ENCODE data around the gene KCNA3. TPM values are rescaled to one million over a fixed set of nuclear protein-coding genes. Genes with fewer than 3 reads are reported as not detected.

KCNA3 gene
- total and polyA plus RNA-seq, 10 donors: 0.30 to 45.8 (median 25.2) TPM

DNA sequence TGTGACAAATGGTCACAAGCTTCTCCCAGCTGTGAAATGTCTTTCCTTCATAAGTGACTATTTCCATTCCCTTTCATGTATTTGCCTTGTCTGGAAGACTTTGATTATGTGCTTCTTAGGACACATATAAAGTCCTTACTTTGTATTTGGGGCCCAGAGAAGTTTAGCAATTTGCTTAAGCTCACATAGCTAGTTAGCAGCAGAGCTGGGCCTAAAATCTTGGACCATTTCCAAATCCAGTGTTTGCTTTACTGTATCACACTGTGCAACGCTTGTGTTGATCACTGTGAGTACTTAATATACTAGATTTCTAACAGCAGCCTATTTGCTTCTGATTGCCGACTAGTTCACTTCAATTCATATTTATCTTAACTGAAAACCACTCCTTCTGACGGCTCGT lies 2.2 kb upstream of the KCNA3 start:
- intact Hi-C loops (cut with DNase I; ENCODE audit: low total_unique reads): loop anchor here (10.0 kb wide), 1 partner anchor 52 kb away; no protein-coding TSS in a partner anchor
- H3K36me3 ChIP-seq: no peaks in the 10 kb centered on the region
- 86 to 92% (median 91%) methylated on average over 4 of the region's 4 CpGs for WGBS, 5 donors
- H3K9me3 ChIP-seq: no peaks in the 10 kb centered on the region
- H3K27ac ChIP-seq: no peak overlapping the region
- H3K27me3 ChIP-seq (replicated peaks in 1 of 7): peaks cover 0 to 40% (median 29%) of the 10 kb centered on the region in 7 donors
- TF ChIP-seq POLR2A (IDR thresholded peaks at IDR 0.05) (no peak), POLR2AphosphoS5 (IDR thresholded peaks at IDR 0.05) (no peak), CTCF (IDR thresholded peaks at IDR 0.05 in 8 of 11, conservative IDR thresholded peaks at IDR 0.05 in 3 of 11) (no peak)
- no peak for DNase-seq
- no peak overlapping the region for H3K4me3 ChIP-seq
- peaks cover 4 to 46% (median 35%) of the 10 kb centered on the region in 6 donors for H3K4me1 ChIP-seq

GRCh38 chr1:110675060-110675791 lies 486 bp upstream of the KCNA3 start:
- Histone ChIP-seq H3K4me3 (peak overlapping the region; percentile 48 to 82 (median 60)), H3K27ac (peak overlapping the region; percentile 70 to 95 (median 87)), H3K4me1 (peaks cover 4 to 63% (median 46%) of the 10 kb centered on the region in 6 donors), H3K36me3 (no peaks in the 10 kb centered on the region), H3K27me3 (replicated peaks in 1 of 7) (peaks cover 0 to 51% (median 30%) of the 10 kb centered on the region in 7 donors), H3K9me3 (no peaks in the 10 kb centered on the region)
- DNase-seq: peak; percentile 90
- intact Hi-C loops (cut with DNase I; ENCODE audit: low total_unique reads): loop anchor here (10.0 kb wide), 1 partner anchor 50 kb away; no protein-coding TSS in a partner anchor
- 17 to 36% (median 19%) methylated on average over 28 to 57 of the region's 57 CpGs for WGBS, 5 donors
- TF ChIP-seq POLR2AphosphoS5 (IDR thresholded peaks at IDR 0.05): no peak
- TF ChIP-seq POLR2A (IDR thresholded peaks at IDR 0.05): no peak
- no peak for TF ChIP-seq CTCF (IDR thresholded peaks at IDR 0.05 in 8 of 11, conservative IDR thresholded peaks at IDR 0.05 in 3 of 11)

DNA sequence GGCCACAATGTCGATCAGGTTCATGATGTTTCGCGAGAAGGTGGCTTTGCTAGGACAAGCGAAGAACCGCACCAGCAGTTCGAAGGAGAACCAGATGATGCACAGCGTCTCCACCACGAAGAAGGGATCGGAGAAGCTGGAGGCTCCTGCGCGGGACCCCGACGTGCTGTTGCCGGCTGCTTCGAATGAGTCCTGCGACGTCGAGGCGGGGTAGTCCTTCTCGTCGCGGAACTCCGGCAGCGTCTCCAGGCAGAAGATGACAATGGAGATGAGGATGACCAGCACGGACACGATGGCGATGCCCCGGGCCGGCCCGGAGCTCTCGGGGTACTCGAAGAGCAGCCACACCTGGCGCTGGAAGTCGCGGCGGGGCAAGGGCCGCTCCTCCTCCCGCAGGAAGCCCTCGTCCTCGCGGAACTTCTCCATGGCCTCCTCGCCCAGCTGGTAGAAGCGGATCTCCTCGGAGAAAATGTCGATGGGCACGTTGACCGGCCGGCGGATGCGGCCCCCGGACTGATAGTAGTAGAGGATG lies 869 bp downstream of the KCNA3 start:
- TF ChIP-seq CTCF (IDR thresholded peaks at IDR 0.05 in 8 of 11, conservative IDR thresholded peaks at IDR 0.05 in 3 of 11) (no peak), POLR2A (IDR thresholded peaks at IDR 0.05) (no peak), POLR2AphosphoS5 (IDR thresholded peaks at IDR 0.05) (no peak)
- DNase-seq: no peak
- intact Hi-C loops (cut with DNase I; ENCODE audit: low total_unique reads): loop anchor here (10.0 kb wide), 1 partner anchor 49 kb away; no protein-coding TSS in a partner anchor
- peaks cover 4 to 77% (median 46%) of the 10 kb centered on the region in 6 donors for H3K4me1 ChIP-seq
- peaks cover 0 to 54% (median 35%) of the 10 kb centered on the region in 7 donors for H3K27me3 ChIP-seq (replicated peaks in 1 of 7)
- 30 to 63% (median 34%) methylated on average over 27 to 51 of the region's 51 CpGs for WGBS, 5 donors
- peak overlapping the region; percentile 70 to 95 (median 87) for H3K27ac ChIP-seq
- H3K4me3 ChIP-seq: peak overlapping the region; percentile 48 to 82 (median 60)
- no peaks in the 10 kb centered on the region for H3K36me3 ChIP-seq
- H3K9me3 ChIP-seq: no peaks in the 10 kb centered on the region

GRCh38 chr1:110673197-110673701 lies 1.5 kb downstream of the KCNA3 start:
- Histone ChIP-seq H3K4me3 (peak overlapping the region; percentile 48 to 82 (median 60)), H3K27ac (peak overlapping the region; percentile 70 to 95 (median 87)), H3K36me3 (peaks cover 0 to 1% (median 0%) of the 10 kb centered on the region in 6 donors), H3K4me1 (peaks cover 4 to 83% (median 46%) of the 10 kb centered on the region in 6 donors), H3K27me3 (replicated peaks in 1 of 7) (peaks cover 0 to 54% (median 35%) of the 10 kb centered on the region in 7 donors), H3K9me3 (no peaks in the 10 kb centered on the region)
- TF ChIP-seq POLR2A (IDR thresholded peaks at IDR 0.05) (no peak), POLR2AphosphoS5 (IDR thresholded peaks at IDR 0.05) (no peak), CTCF (IDR thresholded peaks at IDR 0.05 in 8 of 11, conservative IDR thresholded peaks at IDR 0.05 in 3 of 11) (no peak)
- peak; percentile 75 for DNase-seq
- WGBS, 5 donors: 54 to 65% (median 60%) methylated on average over 22 to 25 of the region's 25 CpGs
- intact Hi-C loops (cut with DNase I; ENCODE audit: low total_unique reads): loop anchor here (10.0 kb wide), 1 partner anchor 48 kb away; no protein-coding TSS in a partner anchor

All from spleen (tissue), 11 donors.